Measurements from ENCODE around the gene MRFAP1.
"Not testable (repeated sequence)": the region's sequence is repeated elsewhere in the genome, so short reads cannot be mapped to it uniquely, and the experiment has no call there.

The MRFAP1 gene

GRCh38 chr4:6639137-6639680 lies 1.3 kb upstream of the MRFAP1 start:
- DNase-seq, result no peak

DNA sequence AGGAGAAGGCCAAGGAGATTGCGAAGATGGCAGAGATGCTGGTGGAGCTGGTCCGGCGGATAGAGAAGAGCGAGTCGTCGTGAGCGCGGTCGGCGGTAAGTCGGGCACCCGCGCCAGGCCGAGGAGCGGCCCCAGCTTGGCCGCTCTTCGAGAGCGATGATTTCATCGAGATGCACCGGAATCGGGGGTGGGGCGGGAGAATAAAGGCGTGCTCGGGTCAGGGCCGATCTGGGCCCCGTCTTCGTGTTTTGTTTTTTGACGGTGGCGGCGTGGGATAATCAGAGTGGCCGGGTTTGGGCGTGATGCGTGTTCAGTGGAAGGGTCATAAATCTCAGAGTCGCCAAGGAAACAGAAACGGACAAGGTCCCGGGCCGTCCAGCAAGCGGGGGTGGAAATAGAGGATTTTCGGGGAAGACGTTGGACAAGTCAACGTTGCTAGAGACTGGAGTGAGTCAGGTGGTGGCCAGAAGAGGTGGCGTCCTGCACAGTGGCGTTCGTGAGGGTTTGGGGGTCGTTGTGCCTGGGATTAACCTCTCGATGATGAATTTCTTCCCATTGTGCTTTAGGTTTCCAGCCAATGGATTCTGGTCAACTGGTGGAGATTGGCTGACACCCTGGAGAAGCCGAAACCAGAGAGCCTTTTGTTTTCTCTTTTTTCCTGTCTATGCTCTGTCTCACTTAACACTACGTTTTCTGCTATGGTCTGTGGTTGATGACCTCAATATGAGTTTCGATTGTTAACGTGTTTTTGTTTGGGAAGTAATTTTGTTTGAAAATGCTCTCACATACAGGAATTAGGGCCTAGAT lies 882 bp downstream of the MRFAP1 start:
- peak; percentile 21 to 24 for DNase-seq

DNA sequence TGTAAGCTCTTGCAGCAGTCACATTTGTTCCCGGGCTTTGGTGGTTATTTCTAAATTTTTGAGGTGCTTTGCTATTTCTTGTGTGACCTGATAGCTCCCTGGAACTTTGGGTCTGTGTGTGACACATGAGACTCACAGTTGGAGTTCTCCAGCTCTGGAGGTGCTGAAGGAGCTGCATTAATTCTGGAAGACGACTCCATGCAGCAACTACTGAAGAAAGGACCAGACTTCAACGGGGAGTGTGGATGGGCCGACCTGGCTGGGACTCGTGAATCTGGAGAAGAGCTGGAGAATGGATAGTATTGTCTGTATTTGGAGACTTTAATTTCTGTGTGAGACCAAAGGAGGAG lies 1.5 kb downstream of the MRFAP1 start:
- no peak for DNase-seq

GRCh38 chr4:6643141-6643847 lies 2.8 kb downstream of the MRFAP1 start:
- no peak for DNase-seq

DNA sequence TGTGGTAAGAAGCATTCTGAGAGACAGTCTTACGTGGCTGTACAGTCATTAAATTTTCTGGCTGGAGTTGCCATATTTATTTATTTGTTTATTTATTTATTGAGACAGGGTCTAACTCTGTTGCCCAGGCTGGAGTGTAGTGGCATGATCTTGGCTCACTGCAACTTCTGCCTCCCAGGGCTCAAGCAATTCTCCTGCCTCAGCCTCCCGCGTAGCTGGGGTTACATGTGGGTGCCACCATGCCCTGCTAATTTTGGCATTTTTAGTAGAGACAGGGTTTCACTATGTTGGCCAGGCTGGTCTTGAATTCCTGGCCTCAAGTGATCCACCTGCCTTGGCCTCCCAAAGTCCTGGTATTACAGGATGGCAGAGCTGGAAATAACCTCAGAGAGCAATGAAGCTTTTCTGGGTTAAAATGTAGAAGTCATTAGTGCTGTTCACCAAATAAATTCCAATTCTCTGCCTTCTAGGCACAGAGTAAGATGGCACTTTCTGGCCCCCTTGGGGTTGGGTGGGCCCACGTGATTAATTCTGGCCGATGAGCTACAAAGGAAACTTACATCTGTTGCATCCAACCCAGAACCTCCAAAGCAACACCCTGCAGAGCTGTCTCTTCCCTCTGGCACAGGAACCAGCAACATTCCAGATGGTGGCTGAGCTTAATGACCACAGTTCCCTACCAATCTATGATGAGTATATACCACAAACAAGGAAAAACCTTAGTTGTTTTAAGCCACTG lies 4.5 kb downstream of the MRFAP1 start:
- DNase-seq, result no peak

DNA sequence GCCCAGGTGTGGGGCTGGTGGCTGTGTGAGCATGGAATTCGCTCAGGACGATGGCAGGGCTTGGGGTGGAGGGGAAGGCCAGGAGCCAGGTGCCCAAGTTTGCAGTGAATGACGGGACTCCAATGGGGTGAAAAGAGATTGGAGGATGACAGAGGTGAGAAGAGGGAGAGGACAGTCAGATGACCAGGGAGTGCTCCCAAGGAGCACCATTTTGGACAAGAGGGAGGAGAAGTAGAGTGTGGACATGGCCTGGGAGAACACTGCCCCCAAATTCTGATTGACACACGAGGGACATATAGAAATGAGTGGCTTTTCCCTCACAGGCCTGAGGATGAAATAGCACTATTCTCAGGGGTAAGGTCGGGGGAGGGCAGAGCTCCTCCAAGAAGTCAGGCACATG lies 6.7 kb downstream of the MRFAP1 start:
- no peak for DNase-seq

DNA sequence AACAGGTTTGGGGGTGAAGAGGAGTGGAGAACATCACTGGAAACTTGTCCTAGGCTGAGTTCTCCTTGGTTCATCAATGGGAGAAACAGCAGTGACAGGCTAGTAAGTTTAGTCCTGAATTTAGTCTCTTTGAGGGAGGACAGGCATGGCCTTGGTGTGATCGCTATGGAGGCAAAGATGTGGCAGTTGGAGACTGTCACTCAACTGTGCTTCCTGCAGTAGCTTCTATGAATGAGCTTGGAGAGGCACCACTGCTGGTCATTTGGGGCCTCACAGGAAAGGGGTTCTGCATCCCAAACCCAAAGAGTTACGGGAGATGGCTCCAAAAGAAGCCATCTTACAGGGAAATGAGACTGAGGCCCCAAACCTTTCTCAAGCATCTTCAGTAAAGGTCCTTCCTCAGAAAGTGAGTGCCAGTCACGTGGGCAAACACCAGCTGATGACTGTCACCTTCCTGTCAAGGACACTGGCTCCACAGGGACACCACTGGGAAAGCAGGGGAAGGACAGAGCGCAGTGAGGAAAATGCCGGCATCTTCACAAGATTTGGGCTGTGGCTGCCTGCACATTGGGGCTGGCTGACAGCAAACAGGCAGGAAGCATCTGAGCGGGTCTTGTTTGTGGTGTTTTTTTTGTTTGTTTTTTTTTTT lies 7.2 kb downstream of the MRFAP1 start:
- DNase-seq, result no peak

GRCh38 chr4:6649216-6649615 lies 8.7 kb downstream of the MRFAP1 start:
- DNase-seq, result no peak

DNA sequence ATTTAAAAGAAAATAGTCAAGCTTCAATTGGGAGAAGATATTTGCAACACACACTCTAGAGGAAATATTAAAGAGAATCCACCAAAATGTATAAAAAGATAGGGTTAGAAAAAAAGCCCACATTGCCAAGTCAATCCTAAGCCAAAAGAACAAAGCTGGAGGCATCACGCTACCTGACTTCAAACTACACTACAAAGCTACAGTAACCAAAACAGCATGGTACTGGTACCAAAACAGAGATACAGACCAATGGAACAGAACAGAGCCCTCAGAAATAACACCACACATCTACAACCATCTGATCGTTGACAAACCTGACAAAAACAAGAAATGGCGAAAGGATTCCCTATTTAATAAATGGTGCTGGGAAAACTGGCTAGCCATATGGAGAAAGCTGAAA lies 13.7 kb downstream of the MRFAP1 start:
- not testable (repeated sequence) for DNase-seq

GRCh38 chr4:6655291-6655690 lies 14.8 kb downstream of the MRFAP1 start:
- not testable (repeated sequence) for DNase-seq

DNA sequence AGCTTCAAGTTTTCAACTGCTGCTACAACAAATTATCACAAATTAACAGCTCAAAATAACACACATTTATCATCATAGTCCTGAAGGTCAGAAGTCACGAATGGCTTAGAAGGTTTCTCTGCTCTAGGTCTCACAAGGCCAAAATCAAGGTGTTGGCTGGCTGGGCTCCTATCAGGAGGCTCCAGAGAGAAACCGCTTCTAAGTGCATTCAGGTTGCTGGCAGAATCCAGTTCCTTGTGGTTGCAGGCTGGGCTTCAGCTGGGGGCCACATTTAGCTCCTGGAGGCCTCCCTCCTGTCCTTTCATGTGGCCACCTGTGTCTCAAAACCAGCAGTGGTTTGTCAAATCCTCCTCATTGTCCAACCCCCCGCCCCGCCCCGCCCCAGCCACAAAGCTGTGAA lies 15.4 kb downstream of the MRFAP1 start:
- DNase-seq, result no peak

- no peak for DNase-seq
Measured at GRCh38 chr4:6657242-6658208, 17.0 kb downstream of the MRFAP1 start.

- DNase-seq, result no peak
Measured at GRCh38 chr4:6658209-6658595, 17.7 kb downstream of the MRFAP1 start.

GRCh38 chr4:6658597-6659075 lies 18.2 kb downstream of the MRFAP1 start:
- peak; percentile 32 to 39 for DNase-seq

DNA sequence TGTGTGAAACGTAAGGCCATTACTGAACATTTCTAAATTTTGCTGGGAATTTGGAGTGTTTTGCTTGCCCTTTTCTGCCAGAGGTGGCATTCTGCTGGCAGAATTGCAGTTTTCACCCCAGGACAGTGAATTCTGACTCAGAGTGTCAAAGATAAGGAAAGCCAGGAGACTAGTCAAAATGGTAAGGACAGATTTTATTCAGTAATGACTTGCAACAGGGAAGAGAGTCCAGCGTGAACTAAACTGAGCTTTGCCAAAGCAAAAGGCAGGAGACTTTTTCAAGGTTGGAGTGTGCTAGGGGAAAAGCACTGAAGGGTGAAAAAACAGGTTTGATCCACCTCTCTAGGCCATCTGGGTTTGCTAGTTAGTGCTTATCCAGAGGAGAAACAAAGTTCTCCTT lies 19.4 kb downstream of the MRFAP1 start:
- no peak for DNase-seq

- no peak for DNase-seq
Measured at GRCh38 chr4:6660430-6660829, 19.9 kb downstream of the MRFAP1 start.

- no peak for DNase-seq
Measured at GRCh38 chr4:6662591-6662990, 22.1 kb downstream of the MRFAP1 start.

GRCh38 chr4:6663596-6664393 lies 23.3 kb downstream of the MRFAP1 start:
- DNase-seq, result no peak

- no peak for DNase-seq
Measured at GRCh38 chr4:6665320-6665654, 24.8 kb downstream of the MRFAP1 start.

GRCh38 chr4:6668391-6668790 lies 27.9 kb downstream of the MRFAP1 start:
- no peak for DNase-seq

DNA sequence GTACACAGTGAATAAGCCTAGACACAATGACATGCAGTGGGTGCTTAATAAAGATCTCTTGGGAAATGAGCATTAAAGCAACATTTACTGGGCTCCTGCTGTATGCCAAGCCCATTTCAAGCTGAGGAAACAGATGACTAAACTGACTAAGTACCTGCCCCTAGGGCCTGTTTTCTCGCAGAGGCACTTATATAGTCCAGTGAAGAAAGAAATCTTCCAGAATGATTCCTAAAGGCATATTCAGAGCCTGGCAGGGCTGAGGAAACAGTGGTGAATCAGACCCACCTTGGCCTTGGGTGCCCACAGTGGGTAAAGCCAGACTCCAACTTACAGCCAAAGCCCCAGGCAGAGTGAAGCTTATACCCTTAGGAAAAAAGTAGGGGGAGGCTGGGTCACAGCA lies 31.2 kb downstream of the MRFAP1 start:
- no peak for DNase-seq
